K562 (cell line): ENCODE results near the gene NUP62. TPM values are rescaled to one million over a fixed set of nuclear protein-coding genes. Genes with fewer than 3 reads are reported as not detected.

Experiments
- CBFB ChIP-seq: sonication (generic); formaldehyde crosslinking; IDR thresholded peaks from 2 replicates; pipeline ENCODE4 v1.4.0; 2020; ENCODE audit warnings: mild to moderate bottlenecking, missing genetic modification reagents
- CREB3L1 ChIP-seq: fragments of 450-650 bp; IDR thresholded peaks from 2 replicates; pipeline ENCODE4 v1.6.1; 2014; ENCODE audit warnings: low read depth, mild to moderate bottlenecking, moderate library complexity, borderline replicate concordance
- CTCF ChIP-seq, 3 experiments: IDR thresholded peaks in 2 of 3; conservative IDR thresholded peaks in 1 of 3; 2 replicates each; pipeline ENCODE4 v1.5.1; 2011 to 2012; ENCODE audit warnings: low read length in 3 of 3, mild to moderate bottlenecking in 3 of 3, control low read depth in 2 of 3, improper control_type of control experiment in 1 of 3, inconsistent platforms in 1 of 3, low read depth in 1 of 3, mixed read lengths in 1 of 3, moderate library complexity in 1 of 3; ENCODE audit not compliant: insufficient read depth in 2 of 3
- FIP1L1 ChIP-seq: fragments of 200-400 bp; formaldehyde crosslinking; IDR thresholded peaks from 2 replicates; pipeline ENCODE4 v1.6.1; 2018; ENCODE audit warnings: mild to moderate bottlenecking, low read depth, low read length; ENCODE audit not compliant: poor library complexity, severe bottlenecking
- HNRNPLL ChIP-seq: fragments of 200-400 bp; formaldehyde crosslinking; IDR thresholded peaks from 2 replicates; pipeline ENCODE4 v1.6.1; 2017; ENCODE audit warnings: low read length, low read depth, mild to moderate bottlenecking; ENCODE audit not compliant: poor library complexity, severe bottlenecking
- KDM5B ChIP-seq: fragments of 200-600 bp; sonication (generic); IDR thresholded peaks from 2 replicates; pipeline ENCODE4 v1.6.1; 2012; ENCODE audit warnings: low read depth, mild to moderate bottlenecking, moderate library complexity, low read length, control low read depth, inconsistent platforms; ENCODE audit not compliant: insufficient replicate concordance
- MEIS2 ChIP-seq: fragments of 450-650 bp; IDR thresholded peaks from 2 replicates; pipeline ENCODE4 v1.6.1; 2014; ENCODE audit warnings: mild to moderate bottlenecking; ENCODE audit not compliant: partially characterized antibody
- NFRKB ChIP-seq: fragments of 450-650 bp; IDR thresholded peaks from 2 replicates; pipeline ENCODE4 v1.6.1; 2016; ENCODE audit warnings: low read depth
- NONO ChIP-seq, 2 experiments: fragments of 200-400 bp in 1 of 2; fragments of 450-650 bp in 1 of 2; formaldehyde crosslinking in 1 of 2; IDR thresholded peaks; 2 replicates each; pipeline ENCODE4 v1.6.1; 2017; ENCODE audit warnings: low read depth in 2 of 2, mild to moderate bottlenecking in 2 of 2, moderate library complexity in 2 of 2, low read length in 1 of 2
- NR2C2 ChIP-seq, 2 experiments: fragments of 200-800 bp in 1 of 2; sonication (Bioruptor generic) in 1 of 2; sonication (generic) in 1 of 2; formaldehyde crosslinking in 1 of 2; IDR thresholded peaks; 2 replicates each; pipeline versions ENCODE4 v1.6.1 to v1.8.0; 2016 to 2022; ENCODE audit warnings: mild to moderate bottlenecking in 1 of 2, missing compliant biosample characterization in 1 of 2, missing genetic modification characterization in 1 of 2, missing genetic modification reagents in 1 of 2
- PHF8 ChIP-seq: fragments of 200-600 bp; sonication (generic); IDR thresholded peaks from 2 replicates; pipeline ENCODE4 v1.6.1; 2012; ENCODE audit warnings: mixed run types, mild to moderate bottlenecking, inconsistent platforms, low read length, moderate library complexity, borderline replicate concordance
- RBM22 ChIP-seq: fragments of 200-400 bp; formaldehyde crosslinking; IDR thresholded peaks from 2 replicates; pipeline ENCODE4 v1.6.1; 2018; ENCODE audit warnings: low read length, low read depth; ENCODE audit not compliant: poor library complexity, severe bottlenecking
- SMARCE1 ChIP-seq: fragments of 450-650 bp; IDR thresholded peaks from 2 replicates; pipeline ENCODE4 v1.7.1; 2016; ENCODE audit warnings: mild to moderate bottlenecking
- SRSF3 ChIP-seq: fragments of 200-400 bp; formaldehyde crosslinking; IDR thresholded peaks from 2 replicates; pipeline ENCODE4 v1.6.1; 2016; ENCODE audit warnings: mild to moderate bottlenecking, low read length, moderate library complexity; ENCODE audit not compliant: insufficient read depth
- TCF15 ChIP-seq: fragments of 250-450 bp; sonication (Bioruptor Pico); IDR thresholded peaks from 2 replicates; pipeline ENCODE4 v1.8.0; 2022; ENCODE audit warnings: moderate library complexity, mild to moderate bottlenecking, inconsistent platforms
- ZC3H11A ChIP-seq: IDR thresholded peaks from 2 replicates; pipeline ENCODE4 v1.6.1; 2012; ENCODE audit warnings: low read depth, low read length, improper control_type of control experiment
- ZNF518B ChIP-seq: fragments of 250-450 bp; sonication (Bioruptor Pico); IDR thresholded peaks from 2 replicates; pipeline ENCODE4 v1.5.0; 2021; ENCODE audit warnings: mild to moderate bottlenecking, moderate library complexity
- polyA plus RNA-seq, 8 experiments: library from polyadenylated mRNA; depleted of rRNA in 4 of 8; stranded (reverse) in 5 of 8; unstranded in 3 of 8; fragments of >200 nt; fragmentation: Nextera tagmentation in 2 of 8; fragmentation: Illumina TruSeq in 1 of 8; extraction: Ambion mirVana in 2 of 8; extraction: Trizol in 1 of 8; gene quantifications; 2 replicates each; pipeline versions ENCODE4 v1.2.1 to v1.2.3, GENCODE V29; 2011 to 2014; ENCODE audit warnings: inconsistent platforms in 1 of 8, missing spikeins in 1 of 8
- total RNA-seq, 7 experiments: library from RNA; depleted of rRNA in 6 of 7; stranded (reverse); fragments of >200 nt in 6 of 7; fragmentation: Illumina TruSeq in 2 of 7; extraction: Trizol in 2 of 7; gene quantifications; 2 replicates each; pipeline versions ENCODE4 v1.2.1 to v1.2.3, GENCODE V29; 2011 to 2021; ENCODE audit warnings: low replicate concordance in 1 of 7

NUP62 gene
- total and polyA plus RNA-seq, 9 of the 15 experiments (the other 6 are each of a cell fraction or from before 2014, with no cell fraction given), result 16.9 to 109 (median 66.0) TPM

- TF ChIP-seq NR2C2 (CRISPR knock-in tag; IDR thresholded peaks at IDR 0.05) (no peak), NR2C2 (tag; IDR thresholded peaks at IDR 0.05) (peak; percentile 95), SMARCE1 (0 out of 2 replicates have a peak, but pooled peaks have one; percentile 20), ZC3H11A (no peak), FIP1L1 (peak; percentile 6), NONO (IDR thresholded peaks at IDR 0.05; ENCODE audit: low read depth in 2 of 2, low read length in 1 of 2) (peak in 1 of 2 experiments; percentile 98; a peak in 2 of 4 replicates), PHF8 (peak; percentile 84), HNRNPLL (peak; percentile 91), ZNF518B (CRISPR knock-in tag) (no peak), TCF15 (no peak), CTCF (IDR thresholded peaks at IDR 0.05 in 2 of 3, conservative IDR thresholded peaks at IDR 0.05 in 1 of 3; ENCODE audit: insufficient read depth in 2 of 3, low read depth in 1 of 3, low read length in 3 of 3) (no peak; a peak in 1 of 6 replicates), CBFB (CRISPR knock-in tag) (no peak), SRSF3 (no peak), MEIS2 (peak; percentile 80), KDM5B (peak; percentile 55), NFRKB (peak; percentile 97), RBM22 (no peak), CREB3L1 (peak; percentile 64; the same call in 1 of the 2 replicates)
Measured at GRCh38 chr19:49877020-49877878, 52.1 kb downstream of the NUP62 start, which contains the start of the genes AKT1S1 and TBC1D17 (continued).
